ENCODE measurements around the gene FRMPD1. TPM values are rescaled to one million over a fixed set of nuclear protein-coding genes. Genes with fewer than 3 reads are reported as not detected.

The FRMPD1 gene
- total RNA-seq, 3 donors from 2014 or later = 0.09 to 1.1 TPM; not detected in 1

DNA sequence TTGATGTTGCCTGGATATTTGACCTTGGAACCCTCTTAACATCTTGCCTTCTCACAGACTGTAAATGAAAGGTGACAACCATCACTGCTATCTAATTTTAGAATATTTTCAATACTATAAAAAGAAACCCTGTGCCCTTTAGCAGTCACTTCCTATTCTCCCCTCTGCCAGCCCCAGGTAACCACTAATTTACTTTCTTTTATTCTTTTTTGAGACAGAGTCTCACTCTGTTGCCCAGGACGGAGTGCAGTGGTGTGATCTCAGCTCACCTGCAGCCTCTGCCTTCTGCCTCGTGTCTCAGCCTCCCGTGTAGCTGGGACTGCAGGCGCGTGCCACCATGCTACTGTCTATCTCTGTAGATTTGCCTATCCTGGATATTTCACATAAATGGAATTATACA lies 43.6 kb downstream of the FRMPD1 start:
- H3K4me3 ChIP-seq = no peak overlapping the region
- DNase-seq (no peak), ATAC-seq (no peak)
- TF ChIP-seq, protein P1, sequence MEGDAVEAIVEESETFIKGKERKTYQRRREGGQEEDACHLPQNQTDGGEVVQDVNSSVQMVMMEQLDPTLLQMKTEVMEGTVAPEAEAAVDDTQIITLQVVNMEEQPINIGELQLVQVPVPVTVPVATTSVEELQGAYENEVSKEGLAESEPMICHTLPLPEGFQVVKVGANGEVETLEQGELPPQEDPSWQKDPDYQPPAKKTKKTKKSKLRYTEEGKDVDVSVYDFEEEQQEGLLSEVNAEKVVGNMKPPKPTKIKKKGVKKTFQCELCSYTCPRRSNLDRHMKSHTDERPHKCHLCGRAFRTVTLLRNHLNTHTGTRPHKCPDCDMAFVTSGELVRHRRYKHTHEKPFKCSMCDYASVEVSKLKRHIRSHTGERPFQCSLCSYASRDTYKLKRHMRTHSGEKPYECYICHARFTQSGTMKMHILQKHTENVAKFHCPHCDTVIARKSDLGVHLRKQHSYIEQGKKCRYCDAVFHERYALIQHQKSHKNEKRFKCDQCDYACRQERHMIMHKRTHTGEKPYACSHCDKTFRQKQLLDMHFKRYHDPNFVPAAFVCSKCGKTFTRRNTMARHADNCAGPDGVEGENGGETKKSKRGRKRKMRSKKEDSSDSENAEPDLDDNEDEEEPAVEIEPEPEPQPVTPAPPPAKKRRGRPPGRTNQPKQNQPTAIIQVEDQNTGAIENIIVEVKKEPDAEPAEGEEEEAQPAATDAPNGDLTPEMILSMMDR (IDR thresholded peaks at IDR 0.05) = no peak
- H3K9me3 ChIP-seq = no peaks in the 10 kb centered on the region
- H3K36me3 ChIP-seq (ENCODE audit: low read depth) = no peaks in the 10 kb centered on the region
- no peaks in the 10 kb centered on the region for H3K4me1 ChIP-seq (ENCODE audit: low read depth)
- intact Hi-C loops (cut with DNase I, micrococcal nuclease) = no loop called here

DNA sequence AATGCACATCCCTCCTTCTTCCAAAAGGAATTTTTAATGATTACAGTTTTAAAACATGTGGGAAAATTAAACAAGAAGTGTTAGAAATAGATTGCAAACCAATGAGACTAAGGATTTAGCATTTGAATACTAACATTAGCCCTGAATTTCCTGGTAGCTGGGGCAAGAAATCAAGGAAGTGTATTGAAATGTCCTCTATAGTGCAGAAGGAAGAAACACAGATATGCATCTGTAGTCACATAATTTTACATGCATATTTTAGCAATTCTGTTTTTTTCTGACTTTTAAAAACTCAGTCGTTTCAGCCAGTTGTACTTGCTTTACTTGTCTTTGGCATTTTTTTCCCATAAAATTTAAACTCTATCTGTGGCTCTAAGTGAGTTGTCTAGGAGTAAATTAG lies 45.8 kb downstream of the FRMPD1 start:
- intact Hi-C loops (cut with DNase I, micrococcal nuclease) = no loop called here
- no peaks in the 10 kb centered on the region for H3K36me3 ChIP-seq (ENCODE audit: low read depth)

DNA sequence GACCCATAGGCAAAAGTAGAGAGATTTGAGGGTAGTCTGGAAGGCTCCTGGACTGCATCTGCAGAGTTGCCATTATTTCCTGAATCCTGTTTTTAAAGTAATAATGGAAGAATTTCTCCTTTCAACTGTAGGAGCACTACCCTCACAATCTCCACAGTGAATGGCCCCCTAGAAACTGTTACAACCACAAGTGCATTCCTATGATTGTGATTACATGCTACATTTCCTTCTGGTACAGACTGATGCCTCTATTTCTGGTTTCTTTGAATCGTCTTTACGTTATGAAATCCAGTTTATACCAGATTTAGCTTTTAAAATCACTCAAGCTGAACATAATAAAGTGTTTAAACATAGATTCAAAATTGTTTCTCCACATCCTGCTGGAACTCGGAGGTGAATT lies 49.4 kb downstream of the FRMPD1 start:
- Histone ChIP-seq H3K9me3 (no peaks in the 10 kb centered on the region), H3K4me1 (ENCODE audit: low read depth) (no peaks in the 10 kb centered on the region), H3K4me3 (no peak overlapping the region), H3K36me3 (ENCODE audit: low read depth) (no peaks in the 10 kb centered on the region)
- DNase-seq (no peak), ATAC-seq (no peak)
- intact Hi-C loops (cut with DNase I, micrococcal nuclease) = no loop called here
- TF ChIP-seq, protein P1 (IDR thresholded peaks at IDR 0.05) = no peak

More for the DNA sequence above, 45.8 kb downstream of the FRMPD1 start:
- H3K9me3 ChIP-seq = no peaks in the 10 kb centered on the region
- DNase-seq (no peak), ATAC-seq (no peak)
- TF ChIP-seq, protein P1 (IDR thresholded peaks at IDR 0.05) = no peak
- no peak overlapping the region for H3K4me3 ChIP-seq
- H3K4me1 ChIP-seq (ENCODE audit: low read depth) = no peaks in the 10 kb centered on the region

GRCh38 chr9:37700900-37701299 lies 50.1 kb downstream of the FRMPD1 start:
- H3K4me1 ChIP-seq (ENCODE audit: low read depth) = no peaks in the 10 kb centered on the region
- DNase-seq = no peak
- ATAC-seq = no peak
- no peaks in the 10 kb centered on the region for H3K9me3 ChIP-seq
- no peak overlapping the region for H3K4me3 ChIP-seq
- TF ChIP-seq, protein P1 (IDR thresholded peaks at IDR 0.05) = no peak
- H3K36me3 ChIP-seq (ENCODE audit: low read depth) = no peaks in the 10 kb centered on the region
- intact Hi-C loops (cut with DNase I, micrococcal nuclease) = no loop called here

DNA sequence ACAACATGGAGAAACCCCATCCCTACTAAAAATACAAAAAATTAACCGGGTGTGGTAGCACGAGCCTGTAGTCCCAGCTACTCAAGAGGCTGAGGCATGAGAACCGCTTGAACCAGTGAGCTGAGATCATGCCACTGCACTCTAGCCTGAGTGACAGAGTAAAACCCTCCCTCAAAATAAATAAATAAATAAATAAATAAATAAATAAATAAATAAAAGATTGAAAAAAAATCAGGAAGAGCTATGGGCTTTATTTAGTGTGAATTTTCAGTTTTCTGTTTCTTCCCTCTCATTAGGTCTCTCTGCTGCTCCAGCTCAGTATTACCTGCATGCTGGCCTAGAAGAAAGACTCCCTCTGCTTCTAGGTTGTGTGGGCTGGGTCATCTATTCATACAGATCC lies 55.0 kb downstream of the FRMPD1 start:
- no peak for ATAC-seq
- no peak overlapping the region for H3K4me3 ChIP-seq
- DNase-seq = no peak
- no peaks in the 10 kb centered on the region for H3K4me1 ChIP-seq (ENCODE audit: low read depth)
- H3K36me3 ChIP-seq (ENCODE audit: low read depth) = no peaks in the 10 kb centered on the region
- TF ChIP-seq, protein P1 (IDR thresholded peaks at IDR 0.05) = no peak
- H3K9me3 ChIP-seq = no peaks in the 10 kb centered on the region
- intact Hi-C loops (cut with DNase I, micrococcal nuclease) = no loop called here

DNA sequence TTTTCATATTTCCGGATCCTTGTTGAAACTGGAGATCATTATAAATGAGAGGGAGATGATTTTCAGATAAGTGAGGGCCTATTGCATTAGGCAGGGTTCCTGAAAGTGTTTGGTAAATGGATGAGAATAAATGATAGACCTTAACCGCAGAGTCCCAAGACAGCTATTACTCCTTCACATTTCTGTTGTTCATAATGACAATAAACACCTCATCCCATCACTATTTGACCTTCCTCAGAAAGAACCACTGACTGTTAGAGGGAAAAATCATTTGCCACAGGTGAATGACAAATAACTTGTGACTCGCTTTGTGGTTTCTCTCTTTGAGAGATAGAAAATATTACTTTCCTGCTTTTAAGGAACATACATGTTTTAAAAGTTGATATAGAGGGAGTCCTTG lies 55.5 kb downstream of the FRMPD1 start:
- no peaks in the 10 kb centered on the region for H3K36me3 ChIP-seq (ENCODE audit: low read depth)
- H3K9me3 ChIP-seq = no peaks in the 10 kb centered on the region
- TF ChIP-seq, protein P1 (IDR thresholded peaks at IDR 0.05) = no peak
- DNase-seq (no peak), ATAC-seq (no peak)
- H3K4me1 ChIP-seq (ENCODE audit: low read depth) = no peaks in the 10 kb centered on the region
- intact Hi-C loops (cut with DNase I, micrococcal nuclease) = no loop called here
- no peak overlapping the region for H3K4me3 ChIP-seq

Measured in mucosa of descending colon (tissue), 3 donors.